Stimulated activated CD4-positive, alpha-beta T cell treated with anti-CD3 and anti-CD28 coated beads, Interleukin-2, amount 100 ng/mL, for 24 hours (primary cell): ENCODE data around the gene ADM5.

Experiments
- DNase-seq, 2 donors: peaks; one replicate each; pipeline ENCODE4 v3.0.0-alpha.2; 2020

Gene ADM5

GRCh38 chr19:49680421-49681351, 8.7 kb upstream of the ADM5 start:
- DNase-seq = peak; percentile 98

GRCh38 chr19:49681830-49682229, 7.6 kb upstream of the ADM5 start:
- DNase-seq = no peak

- DNase-seq = no peak
These were observed 7.1 kb upstream of the ADM5 start for GRCh38 chr19:49682274-49682673.

GRCh38 chr19:49683814-49684250, 5.6 kb upstream of the ADM5 start:
- no peak for DNase-seq

GRCh38 chr19:49684251-49684982, 5.0 kb upstream of the ADM5 start:
- no peak for DNase-seq

GRCh38 chr19:49684983-49685553, 4.3 kb upstream of the ADM5 start:
- no peak for DNase-seq

GRCh38 chr19:49685845-49686332, 3.5 kb upstream of the ADM5 start:
- no peak for DNase-seq

- DNase-seq = no peak
These were observed 2.8 kb upstream of the ADM5 start for GRCh38 chr19:49686503-49687088.

GRCh38 chr19:49687150-49687549, 2.2 kb upstream of the ADM5 start:
- no peak for DNase-seq

- no peak for DNase-seq
These were observed 1.7 kb upstream of the ADM5 start for GRCh38 chr19:49687566-49688316.

GRCh38 chr19:49688531-49689132, 762 bp upstream of the ADM5 start:
- DNase-seq = no peak

GRCh38 chr19:49690079-49690655, 773 bp downstream of the ADM5 start:
- no peak for DNase-seq

- peak; percentile 68 to 73 for DNase-seq
These were observed 1.4 kb downstream of the ADM5 start, which contains the start of gene CPT1C for GRCh38 chr19:49690656-49691242. CPT1C (plus strand) TSS chr19:49691116; CDS start chr19:49692253, 1,137 bp downstream.

GRCh38 chr19:49691243-49692146, 2.1 kb downstream of the ADM5 start:
- DNase-seq = peak; percentile 44 to 63

- no peak for DNase-seq
These were observed 2.7 kb downstream of the ADM5 start for GRCh38 chr19:49692147-49692506.

GRCh38 chr19:49696115-49696514, 6.7 kb downstream of the ADM5 start:
- DNase-seq = no peak

GRCh38 chr19:49696865-49697264, 7.5 kb downstream of the ADM5 start:
- no peak for DNase-seq

- no peak for DNase-seq
These were observed 10.0 kb downstream of the ADM5 start for GRCh38 chr19:49699364-49699763.

- no peak for DNase-seq
These were observed 11.2 kb downstream of the ADM5 start for GRCh38 chr19:49700563-49700962.

GRCh38 chr19:49701271-49701786, 11.9 kb downstream of the ADM5 start:
- DNase-seq = no peak
